Measurements from ENCODE around the gene DNAH8.

Gene DNAH8

GRCh38 chr6:39078695-39079094, 363.6 kb downstream of the DNAH8 start:
- H3K27me3 ChIP-seq (ENCODE audit: low read length) = no peaks in the 10 kb centered on the region
- no peak overlapping the region for H3K27ac ChIP-seq (ENCODE audit: low read depth, low read length)
- no peaks in the 10 kb centered on the region for H3K79me2 ChIP-seq (ENCODE audit: insufficient read depth, low read length)
- H3K4me2 ChIP-seq (ENCODE audit: low read depth, low read length, poor library complexity, severe bottlenecking) = no peak overlapping the region
- H3K4me3 ChIP-seq (ENCODE audit: insufficient read depth, low read length, poor library complexity, severe bottlenecking) = no peak overlapping the region
- H2AFZ ChIP-seq (ENCODE audit: low read depth, low read length, severe bottlenecking) = no peak overlapping the region
- no peaks in the 10 kb centered on the region for H3K9me2 ChIP-seq (replicated peaks; ENCODE audit: insufficient read depth, low read length)
- H3K9me3 ChIP-seq (ENCODE audit: insufficient read depth, low read length) = no peaks in the 10 kb centered on the region
- no peaks in the 10 kb centered on the region for H3F3A ChIP-seq (ENCODE audit: insufficient read depth)
- H3K9ac ChIP-seq (ENCODE audit: low read length) = no peak overlapping the region
- no peaks in the 10 kb centered on the region for H4K20me1 ChIP-seq (ENCODE audit: low read depth, low read length)
- TF ChIP-seq EZH2phosphoT487 (conservative IDR thresholded peaks at IDR 0.05; ENCODE audit: low read length) (no peak), CTCF (IDR thresholded peaks at IDR 0.05; ENCODE audit: insufficient read depth, low read length, poor library complexity, severe bottlenecking) (no peak)
- no peaks in the 10 kb centered on the region for H3K36me3 ChIP-seq (ENCODE audit: low read length)

DNA sequence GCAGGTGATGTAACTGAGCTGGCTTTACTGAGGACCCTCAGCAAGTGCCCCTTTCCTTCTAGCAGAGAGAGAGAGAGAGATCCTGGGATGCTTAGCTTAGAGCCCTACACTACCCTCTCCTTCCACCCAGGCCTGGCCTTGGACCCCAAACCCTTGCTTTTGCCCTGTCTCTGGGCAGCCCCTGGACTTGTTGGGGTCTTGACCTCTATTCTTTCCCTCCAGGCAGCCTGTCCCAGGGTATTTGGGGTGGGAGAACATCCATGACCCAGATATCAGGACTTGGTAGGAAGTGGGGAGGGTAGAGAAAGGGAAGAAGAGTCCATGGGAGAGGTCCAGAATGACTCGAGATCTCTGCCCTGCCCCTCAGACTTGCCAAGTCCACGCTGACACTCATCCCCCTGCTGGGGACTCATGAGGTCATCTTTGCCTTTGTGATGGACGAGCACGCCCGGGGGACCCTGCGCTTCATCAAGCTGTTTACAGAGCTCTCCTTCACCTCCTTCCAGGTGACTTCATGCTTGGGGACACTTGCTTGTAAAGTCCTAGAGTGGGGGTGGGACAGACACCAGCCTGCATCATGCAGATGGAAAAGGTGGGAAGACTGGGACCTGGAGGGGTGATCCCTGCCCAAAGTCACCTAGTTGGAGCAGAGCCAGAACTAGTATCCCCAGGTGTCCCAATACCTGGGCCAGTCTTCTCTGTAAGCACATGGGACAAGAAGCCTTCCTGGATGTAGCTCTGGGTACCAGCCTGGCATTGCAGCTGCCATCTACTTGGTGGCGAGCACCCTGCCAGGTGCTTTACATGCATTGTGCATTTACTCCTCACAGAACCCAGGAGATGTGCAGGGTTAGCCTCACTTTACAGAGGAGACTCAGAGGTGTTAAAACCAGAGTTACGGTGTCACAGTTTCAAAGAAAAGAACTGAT, 364.4 kb downstream of the DNAH8 start:
- TF ChIP-seq EZH2phosphoT487 (conservative IDR thresholded peaks at IDR 0.05; ENCODE audit: low read length) (no peak), CTCF (IDR thresholded peaks at IDR 0.05; ENCODE audit: insufficient read depth, low read length, poor library complexity, severe bottlenecking) (no peak)
- Histone ChIP-seq H3K9me3 (ENCODE audit: insufficient read depth, low read length) (no peaks in the 10 kb centered on the region), H3K27ac (ENCODE audit: low read depth, low read length) (no peak overlapping the region), H3K4me3 (ENCODE audit: insufficient read depth, low read length, poor library complexity, severe bottlenecking) (no peak overlapping the region), H3F3A (ENCODE audit: insufficient read depth) (no peaks in the 10 kb centered on the region), H4K20me1 (ENCODE audit: low read depth, low read length) (no peaks in the 10 kb centered on the region), H3K79me2 (ENCODE audit: insufficient read depth, low read length) (no peaks in the 10 kb centered on the region), H3K36me3 (ENCODE audit: low read length) (no peaks in the 10 kb centered on the region), H3K9me2 (replicated peaks; ENCODE audit: insufficient read depth, low read length) (no peaks in the 10 kb centered on the region), H3K27me3 (ENCODE audit: low read length) (no peaks in the 10 kb centered on the region), H3K4me2 (ENCODE audit: low read depth, low read length, poor library complexity, severe bottlenecking) (no peak overlapping the region), H2AFZ (ENCODE audit: low read depth, low read length, severe bottlenecking) (no peak overlapping the region), H3K9ac (ENCODE audit: low read length) (no peak overlapping the region)

Data from SU-DHL-6 (cell line).